HG03159 (cell line): ENCODE data around the gene ARAP3.

ENCODE experiments used
- ATAC-seq: cut with Tn5 transposase; IDR thresholded peaks from one replicate; pipeline ENCODE4 v1.9.1; 2021; ENCODE audit warnings: mild to moderate bottlenecking, moderate library complexity; ENCODE audit not compliant: unreplicated experiment

The ARAP3 gene

DNA sequence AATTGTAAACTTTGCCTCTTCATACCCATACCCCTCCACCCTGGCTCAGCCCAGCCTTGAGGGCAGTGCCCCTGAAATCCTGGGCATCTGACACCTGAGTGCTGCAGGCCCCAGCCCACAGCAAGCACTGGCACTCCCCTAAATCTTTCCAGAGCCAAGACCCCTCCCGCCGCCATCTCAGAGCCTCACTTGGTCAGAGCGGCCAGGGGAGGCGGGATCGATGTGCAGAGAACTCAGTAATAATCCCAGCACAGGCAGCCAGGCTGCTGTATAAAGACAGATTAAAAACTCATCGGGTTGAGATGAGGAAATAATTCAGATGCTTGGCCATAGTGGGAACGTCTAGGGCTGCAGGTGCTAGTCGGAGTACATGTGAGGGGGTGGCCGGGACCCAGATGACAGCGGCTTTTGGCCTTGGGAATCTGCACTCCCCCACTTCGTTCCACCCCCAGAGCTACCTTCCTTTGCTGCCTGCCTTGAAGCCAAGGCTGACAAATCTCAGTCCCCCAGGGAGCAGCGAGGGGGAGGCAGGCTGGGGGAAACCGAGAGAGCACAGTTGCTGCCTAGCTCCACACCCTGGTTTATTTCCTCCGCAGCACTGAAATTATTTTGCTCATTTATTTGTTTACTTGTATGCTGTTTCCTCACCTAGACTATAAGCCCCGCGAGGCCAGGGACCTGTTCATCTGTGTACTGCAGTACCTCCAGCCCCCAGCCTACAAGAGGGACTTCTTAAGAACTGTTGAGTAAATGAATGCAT lies 19.5 kb upstream of the ARAP3 start:
- ATAC-seq: peak; percentile 70

GRCh38 chr5:141697586-141697985 lies 15.6 kb upstream of the ARAP3 start:
- no peak for ATAC-seq

- no peak for ATAC-seq
Measured at GRCh38 chr5:141696431-141696830, 14.4 kb upstream of the ARAP3 start.

- no peak for ATAC-seq
Measured at GRCh38 chr5:141695627-141696215, 13.7 kb upstream of the ARAP3 start.

DNA sequence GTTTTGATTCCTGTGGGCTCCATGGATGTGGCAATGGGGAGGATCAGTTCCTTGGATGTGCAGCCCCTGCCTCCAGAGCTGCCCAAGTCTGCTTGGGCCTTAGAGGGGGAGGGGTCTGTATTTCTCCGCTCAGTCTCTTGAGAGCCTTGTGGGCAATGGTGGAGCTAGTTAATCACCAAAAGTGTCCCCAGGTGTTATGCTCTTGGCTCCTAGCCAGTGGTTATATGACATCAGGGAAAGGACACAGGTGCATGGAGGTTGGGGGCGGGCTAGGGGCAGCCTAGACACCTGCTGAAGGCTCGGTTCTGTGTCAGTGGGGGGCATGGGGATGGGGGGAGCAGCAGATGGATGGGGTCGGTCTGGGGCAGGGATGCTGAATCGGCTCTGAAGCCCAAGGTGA lies 12.4 kb upstream of the ARAP3 start:
- no peak for ATAC-seq

DNA sequence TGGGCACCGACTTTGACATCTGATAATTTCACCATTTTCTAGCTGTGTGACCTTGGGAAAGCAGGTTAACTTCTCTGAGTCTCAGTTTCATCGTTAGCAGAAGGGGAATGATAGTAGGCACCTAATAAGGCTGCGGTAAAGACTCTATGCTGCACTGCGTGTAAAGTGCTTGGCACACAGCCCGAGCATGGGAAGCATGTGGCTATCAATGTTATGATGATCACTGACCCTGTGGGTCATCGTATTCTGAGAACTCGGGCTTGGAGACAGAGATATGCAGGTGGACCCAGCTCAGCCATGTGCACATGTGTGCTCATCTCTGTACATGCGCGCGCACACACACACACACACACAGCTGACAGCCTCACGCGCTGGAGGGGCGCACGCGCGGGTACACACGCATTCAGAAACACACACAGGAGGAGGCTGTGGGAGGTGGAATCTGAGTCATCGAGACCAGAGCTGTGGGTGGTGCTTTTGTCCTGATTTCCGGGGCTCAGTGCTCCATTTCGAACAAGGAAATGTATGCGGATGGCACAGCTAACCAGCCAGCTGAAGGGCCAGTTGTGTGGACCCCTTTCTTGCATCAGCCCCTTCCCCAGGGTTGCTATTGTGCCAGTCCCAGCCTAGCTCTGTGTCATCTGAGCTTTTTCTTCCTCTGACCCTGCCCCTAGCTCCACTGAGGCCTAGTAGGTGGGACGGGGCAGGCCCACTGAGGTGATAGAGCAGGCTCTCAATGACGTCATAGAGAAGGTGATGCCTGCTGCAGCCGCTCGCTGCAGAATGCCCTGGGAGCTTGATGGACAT lies 11.1 kb upstream of the ARAP3 start:
- ATAC-seq: no peak

DNA sequence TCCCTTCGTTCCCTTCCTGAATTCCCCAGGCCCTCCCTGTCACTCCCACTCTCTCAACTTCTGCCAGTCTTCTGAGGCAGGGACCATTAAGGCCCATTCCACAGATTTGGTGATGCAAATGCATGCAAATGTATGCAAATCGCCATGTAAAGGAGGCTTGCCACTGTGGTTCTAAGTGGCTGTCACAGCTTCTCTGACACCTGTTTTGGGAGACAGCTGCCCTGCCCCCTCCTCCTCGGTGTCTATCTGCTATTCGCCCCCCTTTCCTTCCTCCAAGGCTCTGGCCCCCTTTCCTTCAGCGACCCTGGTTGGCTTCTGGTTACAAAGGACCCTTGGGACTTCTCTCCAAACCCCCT lies 10.5 kb upstream of the ARAP3 start:
- no peak for ATAC-seq

GRCh38 chr5:141691867-141692532 lies 10.0 kb upstream of the ARAP3 start:
- ATAC-seq: peak; percentile 86

DNA sequence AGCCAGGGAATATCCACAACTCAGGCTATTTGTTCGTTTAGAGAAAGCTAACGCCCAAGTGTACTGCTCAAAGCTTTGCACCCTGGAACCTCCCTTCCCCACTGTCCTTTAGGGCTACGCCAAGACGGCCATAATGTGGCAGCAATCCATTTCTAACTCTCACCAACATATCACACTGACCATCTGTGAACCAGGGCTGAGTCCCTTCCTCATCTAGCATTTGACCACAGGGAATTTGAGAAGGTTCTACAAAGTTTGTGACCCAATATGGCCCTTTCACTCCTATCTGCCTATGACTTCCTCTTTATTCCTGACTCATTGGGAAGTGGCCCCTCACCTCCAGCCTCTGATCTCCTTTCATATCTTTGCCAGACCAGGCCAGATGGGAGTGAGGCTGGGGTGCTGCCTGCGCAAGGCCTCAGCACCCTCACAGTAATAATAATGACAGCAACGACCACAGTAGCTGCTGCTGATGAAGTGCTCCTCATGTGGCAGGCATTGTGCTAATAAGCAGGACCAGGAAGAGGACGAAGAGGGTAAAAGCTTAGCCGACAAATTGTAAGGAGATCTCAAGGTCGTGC lies 9.3 kb upstream of the ARAP3 start:
- ATAC-seq: no peak

DNA sequence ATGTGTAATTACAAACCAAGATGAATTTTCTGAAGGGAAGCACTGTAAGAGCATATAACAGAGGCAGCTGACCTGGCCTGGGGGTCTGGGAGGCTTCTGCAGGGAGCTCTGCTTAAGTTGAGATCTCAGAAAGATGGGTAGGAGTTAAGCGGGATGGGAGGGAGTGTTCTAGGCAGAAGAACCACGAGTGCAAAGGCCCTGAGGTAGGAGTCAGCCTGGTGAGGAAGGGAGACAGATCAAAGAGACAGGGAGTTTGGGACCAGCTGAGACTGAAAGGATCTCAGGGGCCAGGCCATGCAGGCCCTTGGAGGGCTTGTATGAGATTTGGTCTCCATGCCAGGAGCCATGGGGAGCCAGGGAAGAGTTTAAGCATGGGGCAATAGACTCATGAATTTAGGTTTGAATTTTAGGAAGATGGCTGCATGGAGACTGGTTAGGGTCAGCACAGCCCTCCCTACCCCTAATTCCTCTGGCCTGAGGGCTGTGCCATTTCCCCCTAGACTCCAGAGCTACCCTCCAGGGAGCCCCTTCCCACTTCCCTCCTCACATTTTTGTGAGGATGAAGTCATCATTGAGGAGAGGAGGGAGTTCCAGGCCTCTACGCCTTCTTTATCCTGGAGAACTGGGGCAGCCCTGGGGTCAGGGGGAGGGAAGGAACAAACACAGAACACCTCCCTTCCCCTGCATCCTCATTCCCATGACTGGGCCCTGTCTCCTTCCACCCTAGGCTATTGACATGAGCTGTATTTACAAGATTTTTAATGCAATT lies 4.8 kb upstream of the ARAP3 start:
- ATAC-seq: no peak

DNA sequence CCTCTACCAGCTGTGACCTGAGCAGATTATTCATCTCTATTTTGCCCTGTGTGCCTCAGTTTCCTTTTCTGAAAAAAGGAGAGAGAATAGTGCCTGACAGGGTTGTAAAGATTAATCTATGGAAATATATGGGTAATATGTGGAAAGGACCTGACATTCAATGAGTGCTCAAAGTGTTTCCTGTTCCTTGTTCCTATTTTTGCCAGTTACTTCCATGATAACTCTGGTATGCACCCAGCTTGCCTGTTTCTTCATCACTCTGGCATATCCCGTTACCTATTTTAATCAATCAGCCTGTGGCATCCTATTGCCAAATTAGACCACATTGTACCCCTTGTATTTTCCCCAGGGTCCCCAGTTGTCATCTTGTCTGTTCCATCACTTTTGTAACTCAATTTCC lies 3.6 kb upstream of the ARAP3 start:
- ATAC-seq: no peak

DNA sequence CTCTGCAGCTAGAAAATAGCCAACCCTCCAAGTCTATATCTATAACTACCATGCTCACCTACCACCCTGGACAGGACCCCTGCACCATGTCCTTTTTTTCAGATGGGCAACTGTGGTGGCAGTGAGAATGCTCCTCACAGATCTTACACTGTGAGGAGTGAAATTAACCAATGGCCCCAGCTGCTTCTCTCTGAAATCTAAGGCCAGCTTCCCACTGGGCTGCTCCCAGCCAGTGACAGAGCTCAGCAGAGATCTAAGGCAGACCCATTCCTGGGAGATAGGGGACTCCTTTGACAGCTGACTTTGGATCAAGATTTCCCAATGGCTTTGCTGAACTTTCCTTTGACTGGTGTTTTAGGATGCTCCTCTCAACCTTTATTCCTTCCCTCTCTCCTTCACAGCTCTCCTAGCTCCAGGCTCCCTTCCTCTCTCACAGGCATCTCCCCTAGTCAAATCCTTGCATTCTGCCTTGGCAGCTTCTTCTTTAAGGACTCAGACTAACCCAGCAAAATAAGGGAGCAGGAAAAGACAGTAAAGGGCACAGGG lies 1.6 kb upstream of the ARAP3 start:
- ATAC-seq: no peak

GRCh38 chr5:141681295-141681694 lies 735 bp downstream of the ARAP3 start:
- ATAC-seq: no peak

GRCh38 chr5:141680751-141681201 lies 1.3 kb downstream of the ARAP3 start:
- no peak for ATAC-seq

DNA sequence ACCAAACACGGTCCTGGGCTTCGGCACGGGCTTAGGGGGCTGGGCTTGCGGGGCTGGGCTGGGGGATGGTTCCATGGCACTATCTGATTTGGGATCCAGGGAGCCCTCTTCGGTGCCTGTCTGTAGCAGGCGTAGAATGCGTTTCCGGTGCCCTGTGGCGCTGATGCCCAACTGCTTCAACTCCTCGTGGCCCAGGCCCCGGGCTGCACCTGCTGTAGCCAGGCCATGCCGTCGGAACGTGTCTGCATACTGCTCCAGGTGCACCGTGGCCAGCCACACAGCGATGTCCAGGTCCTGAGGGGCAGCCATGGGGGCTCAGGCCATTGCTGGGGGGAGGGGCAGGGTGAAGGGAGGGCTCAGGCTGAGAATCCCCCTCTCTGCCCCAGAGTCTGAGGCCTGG lies 1.9 kb downstream of the ARAP3 start:
- no peak for ATAC-seq

GRCh38 chr5:141677415-141677814 lies 4.6 kb downstream of the ARAP3 start:
- no peak for ATAC-seq

DNA sequence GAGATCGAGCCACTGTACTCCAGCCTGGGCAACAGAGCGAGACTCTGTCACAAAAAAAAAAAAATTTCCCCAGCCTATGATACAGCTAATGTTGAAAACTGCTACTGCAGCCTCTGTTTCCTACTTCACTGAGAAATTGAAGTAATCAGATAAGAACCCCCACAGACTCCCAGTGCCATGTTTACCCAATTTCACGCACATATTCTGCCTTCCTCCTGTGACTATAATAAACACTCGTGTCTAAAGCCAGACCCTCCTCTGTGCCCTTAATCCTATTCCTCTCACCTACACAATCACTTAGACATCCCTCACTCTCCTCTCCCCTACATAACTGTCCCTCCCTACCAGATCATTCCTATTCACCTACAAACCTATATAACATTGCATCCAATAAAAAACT lies 6.4 kb downstream of the ARAP3 start:
- no peak for ATAC-seq

- ATAC-seq: no peak
Measured at GRCh38 chr5:141674747-141675146, 7.3 kb downstream of the ARAP3 start.

GRCh38 chr5:141672841-141673813 lies 8.9 kb downstream of the ARAP3 start:
- ATAC-seq: no peak
